ENCODE results near the gene HOXA9. TPM values are rescaled to one million over a fixed set of nuclear protein-coding genes. Genes with fewer than 3 reads are reported as not detected.

HOXA9 gene
- total RNA-seq, 1 experiment from 2014 or later: 91.0 TPM

DNA sequence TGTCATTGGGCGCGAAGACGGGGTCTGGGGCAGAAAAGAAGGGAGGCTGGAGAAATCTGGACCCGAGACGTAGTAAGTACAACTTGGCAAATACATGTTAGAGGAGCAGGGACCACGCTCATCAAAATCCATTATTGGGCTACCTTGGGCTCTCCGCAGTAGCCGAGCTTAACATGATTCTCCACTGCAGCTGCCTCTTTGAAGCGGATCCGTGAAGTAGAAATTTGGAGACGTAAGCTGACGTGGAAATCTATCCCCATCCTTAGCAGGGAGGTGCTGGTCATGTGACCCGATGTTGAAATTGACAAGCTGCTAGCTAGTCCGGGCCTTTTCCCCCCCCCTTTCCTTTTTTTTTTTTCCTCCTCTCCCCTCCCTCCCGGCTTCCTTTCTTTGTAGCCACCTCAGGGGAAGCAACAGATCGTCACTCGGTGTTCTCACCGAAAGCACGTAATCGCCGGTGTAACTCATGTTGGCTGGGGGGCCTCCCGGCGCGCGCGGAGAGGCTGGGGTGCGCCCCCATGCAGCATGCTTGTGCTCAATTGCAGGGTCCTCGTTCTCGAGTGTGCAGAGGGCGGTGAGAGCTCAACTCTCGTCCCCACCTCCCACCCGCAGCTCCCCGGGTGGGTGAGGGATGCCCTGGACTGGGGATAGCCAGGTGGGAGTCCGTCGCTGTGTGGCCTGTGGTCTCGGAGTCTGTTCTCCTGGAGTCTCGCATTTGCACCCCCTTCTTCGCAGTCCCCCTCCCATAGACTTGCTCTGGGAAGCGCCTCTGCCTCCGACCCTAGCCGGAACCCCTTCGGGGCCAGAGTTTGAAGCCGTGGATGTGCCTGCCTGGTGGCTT, 19.9 kb upstream of the HOXA9 start, which contains the start of gene HOXA11:
HOXA11 (minus strand) TSS at position 220 of the 841 bp plus-strand sequence; CDS start at position 132, 88 bp downstream.
- no peak for TF ChIP-seq ELF1 (IDR thresholded peaks at IDR 0.05; ENCODE audit: borderline replicate concordance, low read depth)
- peak; percentile 52 for TF ChIP-seq POLR2A (IDR thresholded peaks at IDR 0.05; ENCODE audit: borderline replicate concordance, extremely low read depth, insufficient read depth, insufficient read length)
- peak; percentile 68 for TF ChIP-seq POLR2AphosphoS5 (IDR thresholded peaks at IDR 0.05; ENCODE audit: low read depth, low read length)
- no peak for TF ChIP-seq RAD21 (IDR thresholded peaks at IDR 0.05; ENCODE audit: low read depth)
- Histone ChIP-seq H3K36me3 (ENCODE audit: control insufficient read depth in 1 of 2, insufficient read depth in 2 of 2, low read length in 2 of 2) (no peaks in the 10 kb centered on the region), H3K4me1 (ENCODE audit: control insufficient read depth in 1 of 2, insufficient read depth in 2 of 2, low read length in 2 of 2) (peaks cover 23 to 40% of the 10 kb centered on the region in 2 experiments), H2AFZ (ENCODE audit: low read depth, low read length, poor library complexity, severe bottlenecking) (peak within 1 kb of the TSS; percentile 78), H4K20me1 (ENCODE audit: insufficient read depth) (no peaks in the 10 kb centered on the region), H3K4me3 (replicated peaks in 1 of 2; ENCODE audit: low read depth in 1 of 2, low read length in 2 of 2) (peak within 1 kb of the TSS; percentile 70 to 85), H3K4me2 (ENCODE audit: low read length) (peak within 1 kb of the TSS; percentile 100), H3K79me2 (ENCODE audit: insufficient read depth, low read length) (peaks cover 19% of the 10 kb centered on the region; the same call in 1 of the 2 replicates), H3K9me3 (ENCODE audit: control insufficient read depth in 1 of 2, insufficient read depth in 1 of 2, low read depth in 1 of 2, low read length in 2 of 2) (no peaks in the 10 kb centered on the region), H3K9ac (ENCODE audit: low read length) (peak within 1 kb of the TSS; percentile 85), H3K27me3 (ENCODE audit: insufficient read depth, low read length) (no peaks in the 10 kb centered on the region), H3K9me2 (ENCODE audit: insufficient read depth) (no peaks in the 10 kb centered on the region), H3K27ac (ENCODE audit: low read depth, low read length) (peak within 1 kb of the TSS; percentile 88)
- CTCF ChIA-PET: interaction anchor here (1.4 to 2.2 kb wide), 3 partner anchors 11 to 908 kb away, joined by 7 to 9 read pairs (median 8); no protein-coding TSS in a partner anchor
- POLR2A ChIA-PET: interaction anchor here (1.4 kb wide), 1 partner anchor 11 kb away, joined by 7 read pairs; the partner anchor contains the start of gene HOXA10
- ATAC-seq (peak; percentile 52), DNase-seq (ENCODE audit: low read depth, low spot score) (no peak)
- TSS peak; percentile 59 for BruUV-seq (replicated peaks)
- intact Hi-C loops (cut with micrococcal nuclease): no loop called here
- RAD21 ChIA-PET (ENCODE audit: low non-redundant PET in 1 of 2, low total read pairs in 2 of 2, uncharacterized antibody in 2 of 2, unreplicated experiment in 2 of 2): interaction anchor here in 1 of 2 experiments (1.4 kb wide), 1 partner anchor 11 kb away, joined by 7 read pairs; no protein-coding TSS in a partner anchor

- no peaks in the 10 kb centered on the region for H4K20me1 ChIP-seq (ENCODE audit: insufficient read depth)
- H3K9me3 ChIP-seq (ENCODE audit: control insufficient read depth in 1 of 2, insufficient read depth in 1 of 2, low read depth in 1 of 2, low read length in 2 of 2): no peaks in the 10 kb centered on the region
- H3K36me3 ChIP-seq (ENCODE audit: control insufficient read depth in 1 of 2, insufficient read depth in 2 of 2, low read length in 2 of 2): no peaks in the 10 kb centered on the region
- H2AFZ ChIP-seq (ENCODE audit: low read depth, low read length, poor library complexity, severe bottlenecking): peak overlapping the region; percentile 78
- ATAC-seq (peak; percentile 66), DNase-seq (ENCODE audit: low read depth, low spot score) (no peak)
- no peaks in the 10 kb centered on the region for H3K9me2 ChIP-seq (ENCODE audit: insufficient read depth)
- POLR2A ChIA-PET: interaction anchor here (1.2 to 1.4 kb wide), 2 partner anchors 10 to 16 kb away, joined by 5 to 7 read pairs; partner anchors contain the start of gene HOXA10
- intact Hi-C loops (cut with micrococcal nuclease): no loop called here
- CTCF ChIA-PET: interaction anchor here (1.4 to 2.0 kb wide), 2 partner anchors 11 to 909 kb away, joined by 7 to 9 read pairs; no protein-coding TSS in a partner anchor
- BruUV-seq (replicated peaks): no TSS peak
- no peaks in the 10 kb centered on the region for H3K27me3 ChIP-seq (ENCODE audit: insufficient read depth, low read length)
- H3K4me1 ChIP-seq (ENCODE audit: control insufficient read depth in 1 of 2, insufficient read depth in 2 of 2, low read length in 2 of 2): peaks cover 25 to 48% of the 10 kb centered on the region in 2 experiments
- peak overlapping the region; percentile 70 to 85 for H3K4me3 ChIP-seq (replicated peaks in 1 of 2; ENCODE audit: low read depth in 1 of 2, low read length in 2 of 2)
- peak overlapping the region; percentile 88 for H3K27ac ChIP-seq (ENCODE audit: low read depth, low read length)
- RAD21 ChIA-PET (ENCODE audit: low non-redundant PET in 1 of 2, low total read pairs in 2 of 2, uncharacterized antibody in 2 of 2, unreplicated experiment in 2 of 2): interaction anchor here in 1 of 2 experiments (1.4 kb wide), 1 partner anchor 12 kb away, joined by 7 read pairs; no protein-coding TSS in a partner anchor
- peaks cover 19% of the 10 kb centered on the region; the same call in 1 of the 2 replicates for H3K79me2 ChIP-seq (ENCODE audit: insufficient read depth, low read length)
- peak overlapping the region; percentile 85 for H3K9ac ChIP-seq (ENCODE audit: low read length)
- peak overlapping the region; percentile 100 for H3K4me2 ChIP-seq (ENCODE audit: low read length)
- TF ChIP-seq SRF (IDR thresholded peaks at IDR 0.05; ENCODE audit: low read depth): no peak
- TF ChIP-seq, protein P1, sequence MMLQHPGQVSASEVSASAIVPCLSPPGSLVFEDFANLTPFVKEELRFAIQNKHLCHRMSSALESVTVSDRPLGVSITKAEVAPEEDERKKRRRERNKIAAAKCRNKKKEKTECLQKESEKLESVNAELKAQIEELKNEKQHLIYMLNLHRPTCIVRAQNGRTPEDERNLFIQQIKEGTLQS (IDR thresholded peaks at IDR 0.05): no peak
- no peak; the same call in 1 of the 2 replicates for TF ChIP-seq POLR2AphosphoS5 (IDR thresholded peaks at IDR 0.05; ENCODE audit: low read depth, low read length)
- TF ChIP-seq FOSL1 (IDR thresholded peaks at IDR 0.05; ENCODE audit: low read depth): no peak
- no peak for TF ChIP-seq ZNF274 (IDR thresholded peaks at IDR 0.05; ENCODE audit: low read depth, low read length)
- no peak for TF ChIP-seq EZH2 (IDR thresholded peaks at IDR 0.05)
- no peak for TF ChIP-seq ELF1 (IDR thresholded peaks at IDR 0.05; ENCODE audit: borderline replicate concordance, low read depth)
- no peak for TF ChIP-seq YY1 (IDR thresholded peaks at IDR 0.05; ENCODE audit: extremely low read depth, insufficient replicate concordance, low read depth, low read length)
- TF ChIP-seq EZH2phosphoT487 (IDR thresholded peaks at IDR 0.05; ENCODE audit: borderline replicate concordance): no peak
- TF ChIP-seq POLR2A (IDR thresholded peaks at IDR 0.05; ENCODE audit: borderline replicate concordance, extremely low read depth, insufficient read depth, insufficient read length): no peak
- peak; percentile 78 for TF ChIP-seq ZFX (IDR thresholded peaks at IDR 0.05)
- no peak for TF ChIP-seq CBX3 (IDR thresholded peaks at IDR 0.05; ENCODE audit: low read depth)
Observed at GRCh38 chr7:27184337-27185012, 19.1 kb upstream of the HOXA9 start.
